ENCODE results near the gene SWSAP1.
"Not testable (repeated sequence)": the region's sequence is repeated elsewhere in the genome, so short reads cannot be mapped to it uniquely, and the experiment has no call there.

SWSAP1 gene

GRCh38 chr19:11374433-11375142 is at the start of gene SWSAP1:
Gene SWSAP1 (plus strand): TSS chr19:11374666. CDS start chr19:11374681, 15 bp downstream.
- peak; percentile 100 for DNase-seq (ENCODE audit: low spot score)

DNA sequence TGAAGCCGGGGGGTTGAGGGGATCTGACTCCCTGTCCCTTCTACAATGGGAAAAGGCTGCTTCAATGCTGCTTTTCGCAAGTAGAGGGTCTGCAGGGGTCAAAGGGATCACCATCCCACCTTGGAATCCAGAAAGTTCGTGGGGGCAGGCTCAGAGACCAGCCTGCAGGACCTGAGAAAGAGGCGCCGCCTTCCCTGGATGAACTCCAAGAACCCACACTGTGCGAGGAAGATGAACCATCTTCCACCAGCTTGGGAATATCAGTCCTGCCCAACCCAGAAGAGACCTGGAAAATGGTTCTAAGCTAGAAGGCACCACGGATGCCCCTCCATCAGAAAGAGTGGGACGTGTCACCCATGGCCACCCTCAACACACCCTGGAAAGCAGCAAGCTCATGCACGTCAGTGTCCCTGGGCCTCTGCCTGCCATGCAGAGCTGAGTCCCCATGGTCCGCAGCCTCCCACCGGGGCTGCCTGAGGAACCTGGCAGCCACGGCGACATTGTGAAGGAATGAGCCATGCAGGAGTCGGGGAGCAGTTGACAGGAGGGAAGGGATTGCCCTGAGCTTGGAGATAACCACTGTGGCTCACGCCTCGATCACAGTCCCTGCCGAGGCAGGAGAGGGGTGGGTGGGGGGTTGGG is 49.6 kb upstream of the SWSAP1 start:
- DNase-seq (ENCODE audit: low spot score), result no peak

GRCh38 chr19:11325544-11325943 is 48.9 kb upstream of the SWSAP1 start:
- no peak for DNase-seq (ENCODE audit: low spot score)

- DNase-seq (ENCODE audit: low spot score), result no peak
These were observed 44.3 kb upstream of the SWSAP1 start for GRCh38 chr19:11330127-11330526.

DNA sequence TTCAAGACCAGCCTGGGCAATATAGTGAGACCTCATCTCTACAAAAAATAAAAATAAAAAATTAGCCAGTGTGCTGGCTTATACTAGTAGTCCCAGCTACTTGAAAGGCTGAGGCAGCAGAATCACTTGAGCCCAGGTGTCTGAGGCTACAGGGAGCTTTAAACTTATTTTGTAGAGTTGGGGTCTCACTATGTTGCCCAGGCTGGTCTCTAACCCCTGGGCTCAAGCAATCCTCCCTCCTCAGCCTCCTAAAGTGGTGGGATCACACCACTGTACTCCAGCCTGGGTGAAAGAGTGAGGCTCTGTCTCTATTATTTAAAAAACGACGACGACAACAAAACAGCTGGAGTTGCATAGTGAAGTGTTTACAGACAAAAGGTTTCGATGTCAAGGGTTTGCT is 43.0 kb upstream of the SWSAP1 start:
- DNase-seq (ENCODE audit: low spot score), result no peak

GRCh38 chr19:11332822-11333221 is 41.6 kb upstream of the SWSAP1 start:
- no peak for DNase-seq (ENCODE audit: low spot score)

DNA sequence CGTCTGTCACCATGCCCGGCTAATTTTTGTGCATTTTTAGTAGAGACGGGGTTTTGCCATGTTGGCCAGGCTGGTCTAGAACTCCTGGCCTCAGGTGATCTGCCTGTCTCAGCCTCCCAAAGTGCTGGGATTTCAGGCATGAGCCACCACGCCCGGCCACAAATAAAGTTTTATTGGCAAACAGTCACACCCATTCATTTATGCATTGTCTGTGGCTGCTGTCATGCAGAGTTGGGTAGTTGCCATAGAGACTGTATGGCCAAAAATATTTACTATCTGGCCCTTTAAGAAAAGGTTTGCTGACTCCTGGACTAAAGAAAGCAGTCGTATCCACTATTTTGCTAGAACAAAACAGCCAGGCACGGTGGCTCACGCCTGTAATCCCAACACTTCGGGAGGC is 40.6 kb upstream of the SWSAP1 start:
- DNase-seq (ENCODE audit: low spot score), result not testable (repeated sequence)

GRCh38 chr19:11335449-11336146 is 38.9 kb upstream of the SWSAP1 start:
- DNase-seq (ENCODE audit: low spot score), result no peak

GRCh38 chr19:11337080-11337479 is 37.4 kb upstream of the SWSAP1 start:
- no peak for DNase-seq (ENCODE audit: low spot score)

DNA sequence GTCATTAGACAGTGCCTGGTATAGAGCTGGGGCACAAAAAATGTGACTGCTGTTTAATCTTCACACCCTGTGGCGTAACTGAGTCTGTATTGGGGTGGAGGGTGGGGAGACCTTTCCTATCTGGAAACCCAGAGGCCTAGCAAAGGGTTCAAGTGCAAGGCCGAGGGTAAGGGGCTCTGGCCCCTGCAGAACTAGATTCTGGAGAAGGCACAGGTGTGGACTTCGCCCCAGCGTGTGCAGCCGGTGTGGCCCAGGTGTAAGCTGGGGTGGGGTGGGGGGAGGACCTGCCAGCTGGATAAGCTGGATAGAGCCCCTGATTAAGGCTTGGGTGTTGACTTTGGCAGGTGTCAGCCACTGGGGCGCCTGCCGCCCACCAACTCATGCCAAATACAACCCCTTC is 36.3 kb upstream of the SWSAP1 start:
- DNase-seq (ENCODE audit: low spot score), result no peak

- no peak for DNase-seq (ENCODE audit: low spot score)
These were observed 35.8 kb upstream of the SWSAP1 start for GRCh38 chr19:11338569-11339253.

DNA sequence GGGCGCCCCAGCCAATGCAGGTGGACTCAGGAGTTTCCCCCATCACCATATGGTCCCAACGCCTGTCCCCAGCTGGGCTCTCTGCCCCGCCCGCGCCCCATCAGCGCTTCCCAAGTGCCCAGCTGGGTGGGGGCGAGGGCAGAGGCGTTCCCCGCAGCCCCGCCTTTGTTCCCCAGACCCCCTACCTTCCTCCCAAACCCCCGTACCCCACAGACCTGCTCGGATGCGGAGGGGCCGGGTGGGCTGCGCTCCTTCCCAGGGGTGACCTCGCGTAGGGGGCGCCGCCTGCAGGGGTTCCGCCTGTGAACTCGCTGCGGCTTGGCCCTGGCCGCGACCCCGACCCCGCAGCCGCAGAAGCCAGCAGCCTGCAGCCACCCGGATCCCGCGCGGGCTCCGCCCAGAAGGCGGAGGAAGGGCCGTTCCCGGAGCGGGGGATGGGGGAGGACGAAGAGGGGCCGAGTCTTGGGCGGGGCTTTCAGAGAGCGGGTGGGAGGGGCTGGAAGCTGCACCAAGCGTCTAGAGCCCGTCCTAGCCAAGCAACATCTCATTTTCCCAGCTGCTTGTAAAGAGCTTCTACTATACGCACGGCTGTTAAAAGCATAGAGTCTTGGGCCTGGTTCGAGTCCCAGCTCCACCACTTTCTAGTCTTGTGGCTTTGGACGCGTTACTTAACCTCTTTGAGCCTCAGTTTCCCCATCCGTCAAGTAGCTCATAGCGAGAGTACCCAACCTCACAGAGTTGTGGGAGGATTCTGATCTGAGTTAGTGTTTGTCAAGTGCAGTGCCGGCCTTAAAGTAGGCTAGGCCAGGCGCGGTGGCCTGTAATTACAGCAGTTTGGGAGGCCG is 35.0 kb upstream of the SWSAP1 start, which contains the start of gene RAB3D:
Gene RAB3D (minus strand): TSS at position 404 of the 845 bp plus-strand sequence. CDS start 2,258 bp downstream, outside the sequence.
- DNase-seq (ENCODE audit: low spot score), result peak; percentile 69

DNA sequence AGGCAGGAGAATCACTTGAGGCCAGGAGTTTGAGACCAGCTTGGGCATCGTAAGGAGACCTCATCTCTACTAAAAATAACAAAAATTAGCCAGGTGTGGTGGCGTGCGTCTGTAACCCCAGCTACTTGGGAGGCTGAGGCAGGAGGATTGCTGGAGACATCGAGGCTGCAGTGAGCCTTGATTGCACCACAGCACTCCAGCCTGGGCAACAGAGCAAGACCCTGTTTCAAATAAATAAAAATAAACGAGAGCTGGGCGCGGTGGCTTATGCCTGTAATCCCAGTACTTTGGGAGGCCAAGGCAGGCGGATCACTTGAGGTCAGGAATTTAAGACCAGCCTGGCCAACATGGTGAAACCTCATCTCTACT is 34.4 kb upstream of the SWSAP1 start:
- DNase-seq (ENCODE audit: low spot score), result not testable (repeated sequence)

- DNase-seq (ENCODE audit: low spot score), result no peak
These were observed 32.0 kb upstream of the SWSAP1 start for GRCh38 chr19:11342429-11342828.

DNA sequence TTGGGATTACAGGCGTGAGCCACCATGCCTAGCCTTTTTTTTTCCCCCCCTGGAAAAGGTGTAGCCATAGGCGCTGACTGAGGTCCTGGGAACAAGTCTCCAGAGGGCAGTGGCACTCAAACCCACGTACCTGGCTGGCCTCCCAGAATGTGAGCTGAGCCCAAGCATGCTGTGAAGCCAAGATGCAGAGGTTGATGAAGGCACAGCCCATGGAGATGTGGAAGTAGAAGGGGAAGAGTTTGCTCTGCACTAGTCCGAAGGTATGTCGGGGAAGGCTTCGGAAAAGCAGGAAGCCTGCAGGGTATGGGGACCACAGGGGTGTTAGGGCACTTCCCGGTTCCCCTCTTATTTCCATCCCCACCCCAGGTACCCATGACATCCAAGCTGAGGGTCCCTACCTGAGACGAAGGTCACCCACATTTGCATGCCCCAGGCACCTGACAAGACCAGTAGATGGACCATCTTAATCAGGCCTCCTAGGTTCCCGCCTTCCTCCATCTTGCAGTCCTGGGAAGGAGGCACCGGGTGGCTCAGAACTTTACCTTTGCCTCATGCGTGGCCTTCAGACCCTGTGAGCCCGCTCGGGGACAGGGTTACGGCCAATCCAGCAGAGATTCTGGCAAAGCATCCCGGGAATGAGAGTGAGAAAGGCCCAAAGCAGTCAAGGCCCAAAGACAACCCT is 29.2 kb upstream of the SWSAP1 start:
- DNase-seq (ENCODE audit: low spot score), result no peak

DNA sequence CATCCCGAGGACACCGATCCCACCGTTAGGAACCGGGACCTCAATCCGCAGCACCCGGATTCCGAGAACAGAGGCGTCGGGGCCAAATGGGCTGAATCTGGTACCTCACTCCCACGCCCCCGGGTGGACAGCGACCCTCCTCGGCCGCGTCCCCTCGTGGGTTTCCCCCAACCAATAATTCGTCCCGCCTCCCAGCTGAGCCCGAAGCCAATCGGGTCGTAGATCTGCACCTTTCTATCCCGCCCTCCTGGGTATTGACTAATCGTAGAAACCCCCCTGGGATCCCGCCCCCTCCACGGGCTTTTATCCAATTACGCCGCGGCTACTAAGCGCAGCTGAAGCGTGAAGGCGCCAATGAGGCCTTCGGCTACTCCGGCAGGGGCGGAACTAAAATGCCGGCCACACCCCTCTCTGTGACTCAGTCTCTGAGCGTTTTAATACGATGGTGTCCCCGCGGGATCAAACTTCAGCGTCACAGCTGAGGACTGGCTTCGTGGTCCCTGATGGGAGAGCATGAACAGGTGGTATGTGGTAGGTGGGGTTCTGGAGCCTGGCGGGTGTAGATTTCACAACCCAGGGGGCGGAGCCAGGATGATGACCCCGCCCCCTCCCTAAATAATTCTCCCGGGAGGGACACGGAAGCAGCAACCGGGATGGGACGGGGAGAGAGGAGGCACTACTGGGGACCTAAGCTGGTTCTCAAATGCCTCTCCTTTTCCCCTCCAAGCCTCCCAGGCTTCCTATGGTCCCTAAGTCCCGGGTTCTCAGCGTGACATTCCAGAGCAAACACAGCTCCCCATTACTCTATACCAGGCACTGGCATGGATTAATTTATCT is 28.1 kb upstream of the SWSAP1 start, which contains the start of the genes CCDC159 and TMEM205:
Gene CCDC159 (plus strand): TSS at position 416 of the 837 bp plus-strand sequence. CDS start 88 bp downstream, at position 504.
Gene TMEM205 (minus strand): TSS at position 165 of the 837 bp plus-strand sequence. CDS start 649 bp downstream, outside the sequence.
- peak; percentile 99 for DNase-seq (ENCODE audit: low spot score)

GRCh38 chr19:11347546-11348039 is 26.9 kb upstream of the SWSAP1 start:
- no peak for DNase-seq (ENCODE audit: low spot score)

GRCh38 chr19:11349171-11349570 is 25.3 kb upstream of the SWSAP1 start:
- no peak for DNase-seq (ENCODE audit: low spot score)

DNA sequence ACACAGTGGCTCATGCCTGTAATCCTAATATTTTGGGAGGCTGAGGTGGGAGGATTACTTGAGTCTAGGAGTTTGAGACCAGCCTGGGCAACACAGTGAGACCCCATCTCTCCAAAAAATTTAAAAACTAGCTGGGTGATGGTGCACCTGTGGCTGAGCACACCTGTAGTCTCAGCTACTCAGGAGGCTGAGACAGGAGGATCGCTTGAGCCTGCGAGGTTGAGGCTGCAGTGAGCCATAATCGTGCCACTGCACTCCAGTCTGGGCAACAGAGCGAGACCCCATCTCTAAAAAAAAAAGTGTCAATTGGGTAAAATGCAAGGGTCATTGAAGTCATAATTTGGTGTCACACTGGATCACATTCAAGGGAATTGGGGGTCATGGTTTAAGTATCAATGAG is 20.4 kb upstream of the SWSAP1 start:
- DNase-seq (ENCODE audit: low spot score), result not testable (repeated sequence)

Data from SW480 (cell line).